ENCODE measurements around the gene CCDC112. TPM values are rescaled to one million over a fixed set of nuclear protein-coding genes. Genes with fewer than 3 reads are reported as not detected.

CCDC112 gene
- total RNA-seq, 4 donors from 2014 or later = 3.3 to 4.9 (median 3.8) TPM

DNA sequence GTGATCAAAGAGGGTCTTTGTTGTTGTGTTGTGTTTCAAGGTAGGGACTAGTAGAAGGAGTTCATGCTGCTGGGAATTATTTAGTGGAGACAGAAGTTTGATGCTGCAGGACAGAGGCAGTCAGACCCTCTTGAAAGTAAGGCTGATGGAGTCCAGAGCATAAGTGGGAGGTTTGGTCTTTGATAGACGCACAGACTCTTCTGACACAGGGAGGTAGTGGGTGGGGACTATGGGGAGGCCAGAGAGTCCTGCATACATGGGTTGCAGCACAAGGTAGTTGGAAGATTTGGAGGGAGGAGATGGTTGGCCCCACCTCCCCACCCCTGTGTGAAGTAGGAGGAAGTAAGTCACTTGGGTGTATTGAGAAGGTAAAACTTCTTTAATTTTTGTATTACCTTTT, 2.4 kb upstream of the CCDC112 start:
- Histone ChIP-seq H3K36me3 (no peaks in the 10 kb centered on the region), H3K4me3 (replicated peaks in 1 of 3) (no peak overlapping the region), H3K27me3 (no peaks in the 10 kb centered on the region), H3K9me3 (no peaks in the 10 kb centered on the region), H3K27ac (no peak overlapping the region), H3K4me1 (peaks cover 4 to 6% of the 10 kb centered on the region in 2 donors)
- WGBS, 2 donors = 62 to 71% methylated on average over 1 of the region's 1 CpG
- no peak for TF ChIP-seq POLR2A (IDR thresholded peaks at IDR 0.05)
- TF ChIP-seq, protein P1, sequence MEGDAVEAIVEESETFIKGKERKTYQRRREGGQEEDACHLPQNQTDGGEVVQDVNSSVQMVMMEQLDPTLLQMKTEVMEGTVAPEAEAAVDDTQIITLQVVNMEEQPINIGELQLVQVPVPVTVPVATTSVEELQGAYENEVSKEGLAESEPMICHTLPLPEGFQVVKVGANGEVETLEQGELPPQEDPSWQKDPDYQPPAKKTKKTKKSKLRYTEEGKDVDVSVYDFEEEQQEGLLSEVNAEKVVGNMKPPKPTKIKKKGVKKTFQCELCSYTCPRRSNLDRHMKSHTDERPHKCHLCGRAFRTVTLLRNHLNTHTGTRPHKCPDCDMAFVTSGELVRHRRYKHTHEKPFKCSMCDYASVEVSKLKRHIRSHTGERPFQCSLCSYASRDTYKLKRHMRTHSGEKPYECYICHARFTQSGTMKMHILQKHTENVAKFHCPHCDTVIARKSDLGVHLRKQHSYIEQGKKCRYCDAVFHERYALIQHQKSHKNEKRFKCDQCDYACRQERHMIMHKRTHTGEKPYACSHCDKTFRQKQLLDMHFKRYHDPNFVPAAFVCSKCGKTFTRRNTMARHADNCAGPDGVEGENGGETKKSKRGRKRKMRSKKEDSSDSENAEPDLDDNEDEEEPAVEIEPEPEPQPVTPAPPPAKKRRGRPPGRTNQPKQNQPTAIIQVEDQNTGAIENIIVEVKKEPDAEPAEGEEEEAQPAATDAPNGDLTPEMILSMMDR (IDR thresholded peaks at IDR 0.05) = no peak
- DNase-seq = no peak
- intact Hi-C loops (cut with DNase I) = no loop called here

DNA sequence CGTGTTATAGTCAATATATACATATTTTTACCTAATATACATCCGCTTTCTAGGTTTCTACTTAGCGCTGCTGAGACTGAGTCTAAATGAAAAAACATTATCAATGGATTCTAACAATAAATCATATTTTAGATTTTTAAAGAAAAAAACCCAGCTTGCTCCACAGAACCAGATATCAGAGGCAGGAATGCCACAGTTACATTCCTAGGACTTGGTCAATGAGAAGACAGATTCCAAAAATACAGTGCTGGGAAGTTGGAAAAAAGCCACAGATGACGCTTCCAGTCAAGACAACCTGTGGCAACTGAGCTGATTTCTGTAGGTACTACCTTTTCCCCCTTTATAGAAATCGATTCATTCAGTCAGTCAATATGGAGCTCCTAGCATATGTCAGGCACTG, 577 bp upstream of the CCDC112 start:
- Histone ChIP-seq H3K27me3 (no peaks in the 10 kb centered on the region), H3K4me3 (replicated peaks in 1 of 3) (peak overlapping the region in 1 of 3 donors; percentile 97), H3K4me1 (peaks cover 4 to 6% of the 10 kb centered on the region in 2 donors), H3K9me3 (no peaks in the 10 kb centered on the region), H3K36me3 (no peaks in the 10 kb centered on the region), H3K27ac (no peak overlapping the region)
- intact Hi-C loops (cut with DNase I) = no loop called here
- 66 to 70% methylated on average over 5 of the region's 5 CpGs for WGBS, 2 donors
- no peak for TF ChIP-seq POLR2A (IDR thresholded peaks at IDR 0.05)
- TF ChIP-seq, protein P1 (IDR thresholded peaks at IDR 0.05) = no peak
- no peak for DNase-seq

DNA sequence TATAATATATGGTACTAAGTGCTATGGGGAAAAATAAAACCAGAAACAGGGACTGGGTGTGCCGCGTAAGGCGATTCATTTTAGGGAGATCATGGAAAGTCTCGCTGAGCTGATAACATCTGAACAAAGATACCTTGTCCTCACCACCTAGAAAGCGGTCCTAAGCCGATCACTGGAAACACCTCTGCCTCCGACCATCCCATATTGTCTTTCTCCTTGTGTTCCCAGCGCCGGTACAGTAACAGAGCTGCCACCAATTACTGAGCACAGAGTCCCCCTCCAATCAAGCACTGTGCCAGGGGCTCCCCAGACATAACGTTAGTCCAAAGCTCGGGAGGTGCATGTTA, 704 bp downstream of the CCDC112 start:
- intact Hi-C loops (cut with DNase I) = no loop called here
- H3K9me3 ChIP-seq = no peaks in the 10 kb centered on the region
- H3K4me3 ChIP-seq (replicated peaks in 1 of 3) = peak overlapping the region; percentile 6 to 97 (median 51)
- no peaks in the 10 kb centered on the region for H3K36me3 ChIP-seq
- 10 to 13% methylated on average over 11 of the region's 11 CpGs for WGBS, 2 donors
- H3K27ac ChIP-seq = no peak overlapping the region
- no peak for DNase-seq
- no peak for TF ChIP-seq POLR2A (IDR thresholded peaks at IDR 0.05)
- TF ChIP-seq, protein P1 (IDR thresholded peaks at IDR 0.05) = no peak
- no peaks in the 10 kb centered on the region for H3K27me3 ChIP-seq
- peaks cover 4 to 6% of the 10 kb centered on the region in 2 donors for H3K4me1 ChIP-seq

DNA sequence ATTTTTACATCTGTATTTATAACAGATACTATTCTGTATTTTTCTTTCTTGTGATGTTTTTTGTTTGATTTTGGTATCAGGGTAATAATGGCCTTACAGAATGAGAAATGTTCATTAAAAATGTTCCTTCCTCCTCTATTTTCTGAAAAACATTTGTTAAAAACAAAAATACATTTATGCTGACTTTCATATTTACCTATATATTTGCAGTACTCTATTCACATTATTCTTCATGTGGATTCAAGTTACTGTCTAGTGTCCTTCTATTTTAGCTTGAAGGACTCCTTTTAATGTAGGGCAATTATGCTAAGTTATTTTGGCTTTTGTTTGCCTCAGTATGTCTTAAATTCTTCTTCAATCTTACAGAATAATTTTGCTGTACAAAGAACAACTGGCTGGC, 5.1 kb downstream of the CCDC112 start:
- intact Hi-C loops (cut with DNase I) = no loop called here
- TF ChIP-seq POLR2A (IDR thresholded peaks at IDR 0.05) = no peak
- TF ChIP-seq, protein P1 (IDR thresholded peaks at IDR 0.05) = no peak
- peaks cover 4 to 6% of the 10 kb centered on the region in 2 donors for H3K4me1 ChIP-seq
- DNase-seq = no peak
- H3K27ac ChIP-seq = no peak overlapping the region
- H3K27me3 ChIP-seq = no peaks in the 10 kb centered on the region
- H3K36me3 ChIP-seq = no peaks in the 10 kb centered on the region
- H3K4me3 ChIP-seq (replicated peaks in 1 of 3) = no peak overlapping the region
- no peaks in the 10 kb centered on the region for H3K9me3 ChIP-seq

DNA sequence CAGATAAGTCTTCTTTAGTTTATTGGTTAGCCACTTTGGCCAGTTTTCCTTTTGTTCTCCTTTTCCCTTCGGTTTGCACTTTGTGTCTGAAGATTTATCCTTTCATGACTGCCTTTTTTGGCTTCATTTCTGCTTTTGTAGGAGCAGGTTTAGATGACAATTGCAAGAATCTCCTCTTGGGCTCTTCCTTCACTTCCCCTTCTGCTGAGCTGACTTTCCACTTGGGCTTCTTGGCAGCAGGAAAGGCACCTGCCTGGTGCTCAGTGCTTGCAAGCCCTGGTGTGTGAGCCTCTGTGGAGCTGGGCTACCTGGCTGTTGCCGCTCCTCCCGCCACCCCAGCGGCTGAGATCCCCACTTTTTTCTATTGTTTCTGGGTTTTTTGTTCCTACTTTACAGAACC, 7.3 kb downstream of the CCDC112 start:
- WGBS, 2 donors = 88 to 95% methylated on average over 4 of the region's 4 CpGs
- Histone ChIP-seq H3K27me3 (no peaks in the 10 kb centered on the region), H3K9me3 (no peaks in the 10 kb centered on the region), H3K36me3 (no peaks in the 10 kb centered on the region), H3K4me3 (replicated peaks in 1 of 3) (no peak overlapping the region), H3K27ac (no peak overlapping the region), H3K4me1 (no peaks in the 10 kb centered on the region)
- DNase-seq = no peak
- intact Hi-C loops (cut with DNase I) = no loop called here
- no peak for TF ChIP-seq POLR2A (IDR thresholded peaks at IDR 0.05)
- TF ChIP-seq, protein P1 (IDR thresholded peaks at IDR 0.05) = no peak

All from thyroid gland (tissue), 4 donors.